NCI-H748 (cell line): ENCODE results near the gene NIT2.
"Not testable (repeated sequence)": the region's sequence is repeated elsewhere in the genome, so short reads cannot be mapped to it uniquely, and the experiment has no call there.

Experiments
- DNase-seq: peaks from one replicate; lab custom pipeline; 2025; ENCODE audit not compliant: unreplicated experiment; lab: John Stamatoyannopoulos, UW

The NIT2 gene, protein sequence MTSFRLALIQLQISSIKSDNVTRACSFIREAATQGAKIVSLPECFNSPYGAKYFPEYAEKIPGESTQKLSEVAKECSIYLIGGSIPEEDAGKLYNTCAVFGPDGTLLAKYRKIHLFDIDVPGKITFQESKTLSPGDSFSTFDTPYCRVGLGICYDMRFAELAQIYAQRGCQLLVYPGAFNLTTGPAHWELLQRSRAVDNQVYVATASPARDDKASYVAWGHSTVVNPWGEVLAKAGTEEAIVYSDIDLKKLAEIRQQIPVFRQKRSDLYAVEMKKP

GRCh38 chr3:100334488-100335351, at the start of gene NIT2:
Gene NIT2 (plus strand): TSS chr3:100334757. CDS start chr3:100334792, 35 bp downstream.
- DNase-seq, result peak; percentile 85

- no peak for DNase-seq
Measured at GRCh38 chr3:100288288-100288894, 46.2 kb upstream of the NIT2 start.

DNA sequence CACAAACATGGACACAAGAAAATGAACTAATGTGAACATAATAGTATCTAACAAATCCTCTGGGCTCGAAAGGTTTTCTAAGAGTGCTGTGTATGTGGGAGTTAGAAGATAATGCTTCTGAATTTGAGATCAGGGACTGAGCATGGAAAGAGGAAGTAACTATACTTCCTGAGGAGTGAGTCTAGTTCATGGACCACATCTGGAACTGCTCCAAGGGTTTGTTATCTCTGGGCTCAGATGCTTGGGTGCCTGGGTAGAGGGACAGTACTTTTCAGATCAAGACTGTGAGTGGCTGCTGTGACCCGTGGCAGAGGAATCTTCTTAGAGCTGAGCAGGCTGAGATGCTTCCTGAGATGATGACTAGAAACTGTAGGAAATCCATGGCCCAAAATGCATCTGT, 45.2 kb upstream of the NIT2 start:
- DNase-seq, result no peak

- no peak for DNase-seq
Measured at GRCh38 chr3:100295089-100295488, 39.5 kb upstream of the NIT2 start.

GRCh38 chr3:100297784-100298183, 36.8 kb upstream of the NIT2 start:
- no peak for DNase-seq

- DNase-seq, result no peak
Measured at GRCh38 chr3:100299016-100299415, 35.5 kb upstream of the NIT2 start.

- DNase-seq, result no peak
Measured at GRCh38 chr3:100306695-100307094, 27.9 kb upstream of the NIT2 start.

DNA sequence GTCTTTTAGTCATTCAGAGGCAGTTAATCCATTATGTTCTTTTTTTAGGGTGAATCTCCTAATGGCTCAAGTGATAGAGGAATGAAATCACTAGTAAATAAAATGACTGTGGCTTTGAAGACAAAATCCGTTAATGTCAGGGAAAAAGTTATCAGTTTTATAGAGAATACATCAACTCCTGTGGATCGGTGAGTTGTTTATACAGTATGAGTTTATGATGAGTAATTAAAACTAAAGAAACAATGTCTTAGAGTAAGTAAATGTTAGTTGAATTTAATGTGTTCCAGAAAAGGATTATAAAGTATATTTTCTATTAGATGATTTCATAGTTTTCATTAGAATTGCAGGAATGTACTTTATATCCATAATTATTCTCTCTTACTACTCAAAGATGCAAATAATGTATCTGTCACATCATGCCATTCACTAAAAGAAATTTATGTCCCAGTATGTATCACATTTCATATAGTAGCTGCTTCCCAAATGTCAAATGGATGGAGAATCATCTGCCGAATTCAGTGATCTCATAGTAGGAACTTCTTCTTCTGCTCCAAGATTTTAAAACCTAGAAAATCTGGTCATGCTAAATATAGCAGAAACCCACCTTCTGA, 24.1 kb upstream of the NIT2 start:
- no peak for DNase-seq

DNA sequence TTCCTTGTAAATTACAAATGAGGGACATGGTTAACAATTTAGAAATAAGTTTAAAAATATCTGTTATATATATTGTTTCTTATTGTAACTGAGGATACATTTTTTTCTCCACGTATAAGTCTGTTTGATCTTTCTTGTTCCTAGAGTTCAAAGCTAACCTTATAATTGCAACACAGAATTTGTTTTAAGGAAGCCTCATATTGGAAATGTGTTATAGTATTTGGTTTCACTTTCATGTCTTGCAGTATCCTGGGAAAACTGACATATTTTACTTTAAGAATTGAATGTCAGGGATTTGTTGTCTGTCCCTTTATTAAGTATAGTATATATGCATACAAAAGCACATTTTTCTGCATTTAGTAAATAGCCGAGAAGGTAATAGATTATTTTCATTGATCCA, 23.5 kb upstream of the NIT2 start:
- DNase-seq, result no peak

DNA sequence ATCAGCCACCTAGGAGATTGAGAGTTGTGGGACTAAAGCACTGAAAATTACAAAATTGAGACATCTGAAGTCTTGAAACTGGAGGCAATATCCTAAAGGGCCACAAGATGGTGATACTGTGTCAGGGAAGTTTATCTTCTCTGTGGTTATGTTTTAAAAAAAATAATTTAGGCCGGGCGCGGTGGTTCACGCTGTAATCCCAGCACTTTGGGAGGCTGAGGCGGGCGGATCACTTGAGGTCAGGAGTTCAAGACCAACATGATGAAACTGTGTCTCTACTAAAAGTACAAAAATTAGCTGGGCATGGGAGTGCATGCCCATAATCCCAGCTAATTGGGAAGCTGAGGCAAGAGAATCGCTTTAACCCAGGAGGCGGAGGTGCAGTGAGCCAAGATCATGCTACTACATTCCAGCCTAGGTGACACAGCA, 17.9 kb upstream of the NIT2 start:
- DNase-seq, result peak; percentile 24

DNA sequence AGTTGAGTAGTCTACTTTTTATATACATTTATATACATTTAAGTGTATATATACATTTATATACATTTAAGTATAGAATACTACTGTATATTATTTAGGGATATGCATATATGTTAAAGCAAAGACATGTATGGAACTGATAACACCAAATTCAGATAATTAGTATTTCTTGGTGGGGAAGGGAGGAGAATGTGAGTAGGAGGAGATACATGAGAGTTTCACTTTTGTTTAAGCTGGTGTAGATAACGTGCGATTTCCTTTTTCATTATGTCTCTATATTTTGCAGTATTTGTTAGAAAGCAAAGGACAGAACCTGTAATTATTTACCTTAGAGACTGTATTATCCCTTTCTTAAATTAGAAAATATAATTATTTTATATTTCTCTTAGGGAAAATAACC, 16.6 kb upstream of the NIT2 start:
- no peak for DNase-seq

DNA sequence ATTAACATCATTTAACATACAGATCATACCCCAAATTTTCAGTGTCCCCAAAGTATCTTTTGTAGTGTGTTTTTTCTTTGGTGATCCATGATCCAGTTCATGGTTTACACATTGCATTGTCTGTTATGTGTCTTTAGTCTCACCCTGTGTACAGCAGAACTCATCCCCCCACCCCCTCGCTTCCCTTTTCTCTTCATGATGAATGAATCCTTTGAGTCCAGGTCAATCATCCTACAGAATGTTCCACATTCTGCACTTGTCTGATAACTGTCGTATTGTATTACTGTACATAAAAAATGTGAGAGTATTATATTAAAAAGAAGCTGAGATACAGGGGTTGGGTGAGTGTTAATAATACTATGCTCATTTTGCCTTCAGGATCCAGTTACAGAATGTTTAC, 14.6 kb upstream of the NIT2 start:
- DNase-seq, result no peak

- no peak for DNase-seq
Measured at GRCh38 chr3:100324044-100324443, 10.5 kb upstream of the NIT2 start.

GRCh38 chr3:100325827-100326226, 8.7 kb upstream of the NIT2 start:
- DNase-seq, result no peak

DNA sequence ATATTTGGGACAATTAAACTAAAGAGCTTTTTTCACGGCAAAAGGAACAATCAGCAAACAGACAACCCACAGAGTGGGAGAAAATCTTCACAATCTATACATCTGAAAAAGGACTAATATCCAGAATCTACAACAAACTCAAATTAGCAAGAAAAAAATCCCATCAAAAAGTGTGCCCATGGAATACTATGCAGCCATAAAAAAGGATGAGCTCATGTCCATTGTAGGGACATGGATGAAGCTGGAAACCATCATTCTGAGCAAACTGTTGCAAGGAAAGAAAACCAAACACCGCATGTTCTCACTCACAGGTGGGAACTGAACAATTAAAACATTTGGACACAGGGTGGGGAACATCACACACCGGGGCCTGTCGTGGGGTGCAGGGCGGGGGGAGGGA, 7.2 kb upstream of the NIT2 start:
- not testable (repeated sequence) for DNase-seq

DNA sequence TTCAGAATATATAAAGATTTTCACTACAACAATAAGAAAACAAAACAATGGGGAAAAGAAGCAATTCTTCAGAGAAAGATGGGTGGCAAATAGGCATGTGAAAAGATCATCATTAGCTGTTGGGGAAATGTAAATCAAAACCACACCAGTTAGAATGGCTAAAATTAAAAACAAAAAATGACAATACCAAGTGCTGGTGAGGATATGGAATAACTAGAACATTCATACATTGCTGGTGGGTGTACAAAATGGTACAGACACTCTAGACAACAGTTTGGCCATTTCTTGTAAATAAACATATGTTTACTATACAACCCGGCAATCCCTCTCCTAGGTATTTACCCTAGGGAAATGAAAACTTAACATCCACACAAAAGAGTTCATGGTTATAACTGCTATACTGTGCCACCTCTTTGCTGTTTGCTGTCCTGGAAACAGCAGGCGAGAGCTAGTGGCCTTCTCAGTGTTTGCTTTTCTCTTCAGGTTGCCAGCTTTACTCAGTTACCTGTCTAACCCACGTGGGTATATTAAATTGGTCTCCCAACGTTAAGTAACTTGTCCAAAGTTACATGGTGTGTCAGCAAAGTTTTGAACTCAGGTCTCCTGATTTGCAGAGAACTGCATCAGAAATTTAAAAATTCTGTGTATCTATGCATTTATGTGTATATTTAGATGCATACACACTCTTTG, 4.6 kb upstream of the NIT2 start:
- no peak for DNase-seq

DNA sequence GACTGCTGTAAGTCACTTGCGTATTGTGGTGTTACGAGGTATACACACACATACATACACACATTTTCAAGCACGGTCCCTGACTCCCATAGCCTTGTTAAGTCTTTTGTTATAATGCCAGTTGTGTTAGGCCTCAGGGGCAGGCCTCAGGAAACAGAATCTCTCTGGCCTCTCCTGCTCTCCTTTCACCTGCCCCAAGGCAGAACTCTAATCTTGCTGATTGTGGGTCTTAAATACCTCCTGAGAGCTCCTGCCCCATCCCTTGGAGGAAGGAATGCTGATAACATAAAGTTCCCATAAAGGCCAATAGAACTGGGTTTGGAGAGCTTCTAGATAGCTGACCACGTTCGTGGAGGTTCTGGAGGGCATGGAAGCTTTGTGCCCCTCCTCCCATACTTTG, 3.9 kb upstream of the NIT2 start:
- DNase-seq, result no peak

- no peak for DNase-seq
Measured at GRCh38 chr3:100331660-100332059, 2.9 kb upstream of the NIT2 start.

DNA sequence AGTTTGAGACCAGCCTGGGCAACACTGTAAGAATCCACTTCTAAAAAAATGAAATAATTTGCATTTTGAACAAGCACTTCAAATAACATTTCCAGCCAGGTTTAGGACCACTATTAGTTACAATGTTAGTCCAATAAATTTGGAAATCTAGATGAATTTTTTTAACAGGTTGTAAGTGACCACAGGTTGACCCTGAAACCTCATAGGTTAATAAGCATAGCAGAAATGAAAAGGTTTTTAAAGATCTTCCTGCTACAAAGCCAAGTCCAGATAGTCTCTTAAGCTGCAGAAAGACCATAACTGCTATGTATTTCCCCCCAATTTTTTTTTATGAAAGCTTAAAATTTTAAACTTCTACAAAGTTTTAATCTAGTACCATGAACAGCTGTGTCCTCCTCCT, 1.5 kb upstream of the NIT2 start:
- no peak for DNase-seq

DNA sequence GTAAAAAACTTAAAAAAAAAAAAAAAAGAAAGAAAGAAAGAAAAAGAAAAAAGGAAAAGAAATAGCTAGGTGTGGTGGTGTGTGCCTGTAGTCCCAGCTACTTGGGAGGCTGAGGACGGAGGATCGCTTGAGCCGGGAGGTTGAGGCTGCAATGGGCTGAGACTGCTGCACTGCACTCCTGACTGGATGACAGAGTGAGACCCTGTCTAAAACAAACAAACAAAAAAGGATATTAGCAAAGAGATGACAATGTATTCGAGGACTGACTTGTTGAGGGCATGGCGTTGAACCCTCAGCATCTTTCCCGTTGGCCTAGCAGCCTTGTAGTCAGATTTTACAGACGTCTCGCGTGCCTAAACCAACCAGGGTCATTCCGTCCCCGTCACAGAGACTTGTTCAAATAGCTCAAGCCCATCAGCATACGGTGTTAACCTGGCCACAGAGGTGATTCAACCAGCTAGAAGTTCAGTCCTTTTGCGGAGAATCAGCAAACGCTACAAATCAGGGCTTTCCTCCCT, 528 bp upstream of the NIT2 start:
- DNase-seq, result no peak

DNA sequence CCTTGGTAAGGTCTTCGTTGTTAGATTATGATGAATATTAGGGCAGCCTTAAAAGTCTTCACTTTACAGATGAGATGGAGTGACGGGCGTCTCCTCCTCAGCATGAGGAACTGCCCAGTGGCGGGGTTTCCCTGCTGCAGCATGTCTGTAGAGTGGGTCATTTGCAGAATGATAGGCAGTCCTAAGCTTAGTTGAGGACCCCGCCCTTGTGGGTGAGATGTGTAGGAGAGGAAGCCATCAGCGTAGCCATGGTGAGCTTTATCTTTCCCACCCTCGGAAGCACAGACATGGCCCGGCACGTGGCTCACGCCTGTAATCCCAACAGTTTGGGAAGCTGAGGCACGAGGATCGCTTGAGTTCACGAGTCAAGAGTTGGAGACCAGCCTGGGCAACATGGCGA, 877 bp downstream of the NIT2 start:
- peak; percentile 58 for DNase-seq
